PFSK-1 (cell line): ENCODE data around the gene MZB1.

Source experiments
- FOXP2 ChIP-seq: optimal IDR thresholded peaks from 2 replicates; pipeline ENCODE3; 2011; ENCODE audit warnings: borderline replicate concordance, control low read depth, inconsistent platforms; ENCODE audit not compliant: insufficient read depth; ENCODE audit errors: extremely low read length, extremely low read depth
- POLR2AphosphoS5 ChIP-seq: IDR thresholded peaks from 2 replicates; pipeline ENCODE4 v1.6.1; 2012; ENCODE audit warnings: low read depth, mild to moderate bottlenecking, control low read depth, low read length, moderate library complexity
- REST ChIP-seq, 2 experiments: IDR thresholded peaks; 2 replicates each; pipeline versions ENCODE4 v1.6.1 to v1.8.0; 2011 to 2012; ENCODE audit warnings: low read depth in 2 of 2, low read length in 2 of 2, control low read depth in 1 of 2, inconsistent platforms in 1 of 2, mild to moderate bottlenecking in 1 of 2, moderate library complexity in 1 of 2; ENCODE audit not compliant: insufficient read depth in 1 of 2
- SIN3A ChIP-seq: IDR thresholded peaks from 2 replicates; pipeline ENCODE4 v1.6.1; 2012; ENCODE audit warnings: mild to moderate bottlenecking, low read length, moderate library complexity, borderline replicate concordance; ENCODE audit not compliant: insufficient read depth
- TAF1 ChIP-seq: IDR thresholded peaks from 2 replicates; pipeline ENCODE4 v1.6.1; 2012; ENCODE audit warnings: low read length, control low read depth, borderline replicate concordance; ENCODE audit not compliant: insufficient read depth

- no peak for TF ChIP-seq POLR2AphosphoS5
- TF ChIP-seq REST (IDR thresholded peaks at IDR 0.05; ENCODE audit: insufficient read depth in 1 of 2, low read depth in 2 of 2, low read length in 2 of 2) = no peak
- no peak for TF ChIP-seq TAF1
- TF ChIP-seq SIN3A = no peak
- no peak for TF ChIP-seq FOXP2
Measured at GRCh38 chr5:139374909-139375308, 14.8 kb downstream of the MZB1 start.
